ENCODE data around the gene MED7.

DNA sequence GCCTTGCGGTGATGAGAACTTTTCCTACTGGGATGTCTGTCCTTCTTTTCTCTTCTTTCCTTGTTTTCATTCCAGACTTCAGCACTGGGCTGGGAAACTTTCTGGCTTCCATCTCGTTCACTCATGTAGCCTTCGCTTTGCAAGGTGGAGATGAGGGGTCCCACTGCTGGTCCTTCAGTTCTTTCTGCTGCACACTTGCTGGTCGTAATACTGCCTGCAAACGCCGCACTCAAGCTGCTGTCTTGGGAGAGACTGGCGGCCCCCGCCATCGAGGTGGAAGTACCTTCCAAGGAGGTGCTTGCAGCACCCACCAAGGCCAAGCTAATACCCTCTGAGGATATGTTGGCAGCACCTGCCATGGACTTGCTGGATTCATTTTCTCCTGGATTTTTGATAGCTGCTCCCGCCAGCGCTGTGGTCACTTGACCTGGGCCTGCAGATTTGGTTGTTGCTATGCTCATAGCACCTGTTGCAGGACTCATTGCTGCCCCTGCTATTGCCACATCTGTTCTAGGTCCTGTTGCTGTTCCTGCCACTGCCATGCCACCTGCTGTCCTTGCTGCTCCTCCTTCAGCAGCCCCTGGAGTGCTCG lies 20.4 kb upstream of the MED7 start:
- TF ChIP-seq EZH2 (IDR thresholded peaks at IDR 0.05; ENCODE audit: insufficient read depth, poor library complexity, severe bottlenecking) (no peak), EZH2phosphoT487 (IDR thresholded peaks at IDR 0.05; ENCODE audit: insufficient read depth, low read depth) (no peak)

All from GM23248 (cell line).